Omental fat pad (tissue), 4 donors: ENCODE data around the gene SRSF10. TPM values are rescaled to one million over a fixed set of nuclear protein-coding genes. Genes with fewer than 3 reads are reported as not detected.
"Not testable (repeated sequence)": the region's sequence is repeated elsewhere in the genome, so short reads cannot be mapped to it uniquely, and the experiment has no call there.

Source experiments
- ATAC-seq: fragments of 150-250 bp; one replicate; pipeline ENCODE4 v1.9.1; 2016; ENCODE audit warnings: mild to moderate bottlenecking, moderate library complexity; ENCODE audit not compliant: low FRiP score
- DNase-seq: peaks from one replicate; pipeline ENCODE4 v3.0.0-alpha.2; 2019; ENCODE audit warnings: low spot score
- CTCF ChIP-seq, 3 donors: fragments of 450-650 bp; IDR thresholded peaks; one replicate each; pipeline ENCODE4 v1.5.1; 2016 to 2017; ENCODE audit warnings: antibody characterized with exemption in 3 of 3, mild to moderate bottlenecking in 3 of 3, moderate library complexity in 2 of 3
- total RNA-seq, 4 donors: library from RNA; depleted of rRNA; stranded (reverse); fragments of >200 nt; gene quantifications; one replicate each; pipeline ENCODE4 v1.1.0, GENCODE V29; 2016

SRSF10 gene
- total RNA-seq, 4 donors from 2014 or later = 101 to 152 (median 120) TPM

GRCh38 chr1:23995431-23995837 lies 15.3 kb upstream of the SRSF10 start:
- no peak for TF ChIP-seq CTCF (IDR thresholded peaks at IDR 0.05)
- ATAC-seq = no peak
- no peak for DNase-seq

DNA sequence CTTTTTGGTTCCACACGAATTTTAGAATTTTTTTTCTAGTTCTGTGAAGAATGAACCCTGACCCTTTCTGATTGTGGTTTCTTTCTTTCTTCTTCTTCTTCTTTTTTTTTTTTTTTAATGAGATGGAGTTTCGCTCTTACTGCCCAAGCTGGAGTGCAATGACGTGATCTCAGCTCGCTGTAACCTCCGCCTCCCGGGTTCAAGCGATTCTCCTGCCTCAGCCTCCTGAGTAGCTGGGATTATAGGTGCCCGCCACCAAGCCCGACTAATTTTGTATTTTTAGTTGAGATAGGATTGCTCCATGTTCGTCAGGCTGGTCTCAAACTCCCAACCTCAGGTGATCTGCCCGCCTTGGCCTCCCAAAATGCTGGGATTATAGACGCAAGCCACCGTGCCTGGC lies 11.9 kb upstream of the SRSF10 start:
- DNase-seq, ATAC-seq: not testable (repeated sequence)

DNA sequence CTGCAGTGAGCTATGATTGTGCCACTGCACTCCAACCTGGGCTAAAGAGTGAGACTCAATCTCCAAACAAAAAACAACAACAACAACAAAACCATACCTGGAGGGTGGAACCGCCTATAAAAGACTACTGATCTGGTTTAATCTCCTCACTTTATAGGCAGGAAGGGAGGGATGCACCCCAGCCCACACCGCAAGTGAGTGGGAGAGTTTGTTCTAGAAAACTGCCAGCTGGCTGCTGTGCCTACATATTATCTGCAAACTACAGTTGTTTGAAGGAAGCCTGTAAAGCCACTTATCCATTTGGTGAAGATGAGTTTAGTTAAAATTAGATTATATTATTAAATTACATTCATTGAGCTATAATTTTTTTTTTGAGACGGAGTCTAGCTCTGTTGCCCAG lies 9.1 kb upstream of the SRSF10 start:
- no peak for DNase-seq
- no peak for TF ChIP-seq CTCF (IDR thresholded peaks at IDR 0.05)
- no peak for ATAC-seq

GRCh38 chr1:23987038-23987437 lies 6.9 kb upstream of the SRSF10 start:
- DNase-seq, ATAC-seq: not testable (repeated sequence)

GRCh38 chr1:23984417-23985186 lies 4.5 kb upstream of the SRSF10 start:
- DNase-seq = no peak
- ATAC-seq = no peak
- no peak for TF ChIP-seq CTCF (IDR thresholded peaks at IDR 0.05)

DNA sequence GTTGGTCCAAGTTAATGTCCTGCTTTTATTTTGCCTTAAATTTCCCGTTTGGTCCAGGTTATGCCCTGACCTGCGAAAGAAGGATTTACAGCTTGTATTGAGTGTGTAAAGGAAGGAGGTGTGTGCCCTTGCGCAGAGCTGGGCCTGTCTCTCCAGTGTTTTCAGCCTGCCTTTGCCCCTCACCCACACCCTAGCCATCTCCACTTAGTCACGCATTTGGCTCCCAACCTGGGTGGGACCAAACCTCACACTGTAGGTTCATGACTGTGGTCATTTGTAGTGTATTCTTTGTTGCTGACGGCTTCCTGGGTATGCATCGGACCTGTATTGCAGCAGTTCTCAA lies 572 bp upstream of the SRSF10 start:
- no peak for TF ChIP-seq CTCF (IDR thresholded peaks at IDR 0.05)
- peak; percentile 44 for ATAC-seq
- DNase-seq = no peak

- DNase-seq = no peak
Observed at GRCh38 chr1:23979387-23979880, 693 bp downstream of the SRSF10 start.

More at GRCh38 chr1:23979387-23979880, 693 bp downstream of the SRSF10 start:
- no peak for ATAC-seq
- TF ChIP-seq CTCF (IDR thresholded peaks at IDR 0.05) = no peak
